ENCODE results near the gene PLEKHA3. TPM values are rescaled to one million over a fixed set of nuclear protein-coding genes. Genes with fewer than 3 reads are reported as not detected.

The PLEKHA3 gene
- total and polyA plus RNA-seq, 9 of the 15 experiments (the other 6 are each of a cell fraction or from before 2014, with no cell fraction given): 2.3 to 23.4 (median 10.5) TPM

DNA sequence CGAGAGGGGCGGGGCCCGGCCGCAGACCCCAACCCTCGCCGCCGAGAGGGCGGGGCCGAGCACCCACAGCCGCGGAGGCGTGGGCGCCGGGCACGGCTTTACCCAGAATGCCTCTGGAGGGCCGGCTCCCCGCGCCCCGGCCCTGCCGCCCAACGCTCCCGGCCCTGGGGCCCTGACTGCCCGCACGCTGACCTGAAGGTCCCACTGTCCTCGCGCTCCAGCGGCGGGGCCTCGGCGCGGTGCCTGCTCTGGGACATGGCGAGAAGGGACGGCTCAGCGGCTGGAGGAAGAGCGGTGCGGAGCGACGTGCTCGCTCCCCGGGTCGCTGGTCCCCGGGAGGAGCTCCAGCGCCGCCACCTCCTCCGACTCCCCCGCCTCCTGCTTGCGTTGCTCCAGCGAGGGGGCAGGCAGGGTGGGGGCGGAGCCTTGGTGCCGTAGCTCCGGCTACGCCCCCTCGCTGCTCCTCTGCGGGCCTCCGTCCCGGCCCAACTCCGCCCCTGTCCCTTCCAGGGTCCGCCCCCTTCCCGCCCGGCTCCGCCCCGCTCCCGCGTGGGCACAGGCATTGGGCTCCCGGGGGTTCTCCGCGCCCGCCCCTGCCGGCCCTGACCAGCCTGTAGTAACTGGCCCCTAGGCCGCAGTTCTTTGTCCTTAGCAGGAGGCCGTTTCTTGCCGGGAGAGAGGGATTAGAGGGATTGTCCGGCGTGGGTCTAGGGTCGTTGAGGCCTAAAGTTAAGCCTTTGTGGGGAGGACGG lies 29.3 kb upstream of the PLEKHA3 start, which contains the start of the genes PJVK and PRKRA (continued):
- TF ChIP-seq NR2C2 (CRISPR knock-in tag; IDR thresholded peaks at IDR 0.05) (peak; percentile 57; the same call in 1 of the 2 replicates), NR2C2 (tag; IDR thresholded peaks at IDR 0.05) (peak; percentile 69), ZMIZ1 (IDR thresholded peaks at IDR 0.05; ENCODE audit: low read depth in 2 of 2, low read length in 2 of 2) (peak in 1 of 2 experiments; percentile 39; a peak in 1 of 4 replicates), SMAD4 (CRISPR knock-in tag; conservative IDR thresholded peaks at IDR 0.05) (peak; percentile 73), GTF2F1 (IDR thresholded peaks at IDR 0.05; ENCODE audit: low read depth, low read length) (peak; percentile 79; the same call in 1 of the 2 replicates), TAF15 (IDR thresholded peaks at IDR 0.05; ENCODE audit: low read depth, low read length) (no peak), BACH1 (tag; IDR thresholded peaks at IDR 0.05) (no peak), TAF9B (IDR thresholded peaks at IDR 0.05; ENCODE audit: partially characterized antibody) (no peak), ZNF143 (CRISPR knock-in tag; IDR thresholded peaks at IDR 0.05) (peak; percentile 79), NCOR1 (IDR thresholded peaks at IDR 0.05) (peak; percentile 20; the same call in 1 of the 2 replicates), ZNF764 (CRISPR knock-in tag; IDR thresholded peaks at IDR 0.05; ENCODE audit: low read depth) (no peak), HMG20A (CRISPR knock-in tag; conservative IDR thresholded peaks at IDR 0.05) (no peak), EZH2 (IDR thresholded peaks at IDR 0.05; ENCODE audit: borderline replicate concordance, low read depth, low read length) (no peak), SP1 (CRISPR knock-in tag; IDR thresholded peaks at IDR 0.05) (peak; percentile 95), SIRT6 (IDR thresholded peaks at IDR 0.05; ENCODE audit: low read depth, low read length) (no peak), SRSF3 (IDR thresholded peaks at IDR 0.05; ENCODE audit: insufficient read depth, low read length) (no peak), ESRRB (CRISPR knock-in tag; IDR thresholded peaks at IDR 0.05; ENCODE audit: borderline replicate concordance) (no peak), ATF1 (CRISPR knock-in tag; IDR thresholded peaks at IDR 0.05) (no peak; the same call in 1 of the 2 replicates), ATF1 (tag; IDR thresholded peaks at IDR 0.05) (peak; percentile 88), CCNT2 (IDR thresholded peaks at IDR 0.05; ENCODE audit: borderline replicate concordance, extremely low read depth, insufficient read length, low read depth, low read length) (peak; percentile 47), IRF2 (CRISPR knock-in tag; IDR thresholded peaks at IDR 0.05) (no peak)
- TF ChIP-seq, protein P1, sequence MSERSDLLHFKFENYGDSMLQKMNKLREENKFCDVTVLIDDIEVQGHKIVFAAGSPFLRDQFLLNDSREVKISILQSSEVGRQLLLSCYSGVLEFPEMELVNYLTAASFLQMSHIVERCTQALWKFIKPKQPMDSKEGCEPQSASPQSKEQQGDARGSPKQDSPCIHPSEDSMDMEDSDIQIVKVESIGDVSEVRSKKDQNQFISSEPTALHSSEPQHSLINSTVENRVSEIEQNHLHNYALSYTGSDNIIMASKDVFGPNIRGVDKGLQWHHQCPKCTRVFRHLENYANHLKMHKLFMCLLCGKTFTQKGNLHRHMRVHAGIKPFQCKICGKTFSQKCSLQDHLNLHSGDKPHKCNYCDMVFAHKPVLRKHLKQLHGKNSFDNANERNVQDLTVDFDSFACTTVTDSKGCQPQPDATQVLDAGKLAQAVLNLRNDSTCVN (CRISPR knock-in tag; IDR thresholded peaks at IDR 0.05): no peak; the same call in 1 of the 2 replicates
- TF ChIP-seq, protein P2, sequence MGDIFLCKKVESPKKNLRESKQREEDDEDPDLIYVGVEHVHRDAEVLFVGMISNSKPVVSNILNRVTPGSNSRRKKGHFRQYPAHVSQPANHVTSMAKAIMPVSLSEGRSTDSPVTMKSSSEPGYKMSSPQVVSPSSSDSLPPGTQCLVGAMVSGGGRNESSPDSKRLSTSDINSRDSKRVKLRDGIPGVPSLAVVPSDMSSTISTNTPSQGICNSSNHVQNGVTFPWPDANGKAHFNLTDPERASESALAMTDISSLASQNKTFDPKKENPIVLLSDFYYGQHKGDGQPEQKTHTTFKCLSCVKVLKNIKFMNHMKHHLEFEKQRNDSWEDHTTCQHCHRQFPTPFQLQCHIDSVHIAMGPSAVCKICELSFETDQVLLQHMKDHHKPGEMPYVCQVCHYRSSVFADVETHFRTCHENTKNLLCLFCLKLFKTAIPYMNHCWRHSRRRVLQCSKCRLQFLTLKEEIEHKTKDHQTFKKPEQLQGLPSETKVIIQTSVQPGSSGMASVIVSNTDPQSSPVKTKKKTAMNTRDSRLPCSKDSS (IDR thresholded peaks at IDR 0.05; ENCODE audit: low read depth, partially characterized antibody): no peak
